A673 (cell line): ENCODE results near the gene CPXM2.

ENCODE experiments used
- CTCF ChIP-seq: fragments of 300-800, 200-600 bp; sonication (generic); conservative IDR thresholded peaks from 2 replicates; pipeline ENCODE4 v1.5.1; 2017; ENCODE audit warnings: low read depth, mild to moderate bottlenecking, antibody characterized with exemption, low read length, moderate library complexity, mixed read lengths
- EZH2 ChIP-seq: fragments of 200-600 bp; sonication (generic); IDR thresholded peaks from 2 replicates; pipeline ENCODE4 v1.6.1; 2017; ENCODE audit warnings: borderline replicate concordance, low read depth, mild to moderate bottlenecking, mixed read lengths, antibody characterized with exemption, low read length; ENCODE audit not compliant: poor library complexity, severe bottlenecking

- no peak for TF ChIP-seq EZH2
- no peak for TF ChIP-seq CTCF
Measured at GRCh38 chr10:123706236-123706635, 185.4 kb downstream of the CPXM2 start.
